Measurements from ENCODE around the gene MYH14.
"Not testable (repeated sequence)": the region's sequence is repeated elsewhere in the genome, so short reads cannot be mapped to it uniquely, and the experiment has no call there.

Gene MYH14

DNA sequence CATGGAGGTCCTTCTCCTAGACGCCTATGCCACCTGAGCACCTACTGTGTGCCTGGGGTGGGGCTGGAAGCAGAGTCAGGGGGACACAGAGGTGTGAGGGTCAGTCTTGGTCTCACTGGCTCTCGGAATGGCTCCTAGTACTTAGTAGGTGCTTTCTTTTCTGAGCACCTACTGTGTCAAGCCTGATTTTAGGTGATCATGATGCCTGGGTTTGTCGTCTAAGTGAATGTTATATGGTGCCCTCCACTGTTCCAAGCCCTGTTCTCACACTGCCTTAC lies 20.0 kb downstream of the MYH14 start:
- DNase-seq: no peak

DNA sequence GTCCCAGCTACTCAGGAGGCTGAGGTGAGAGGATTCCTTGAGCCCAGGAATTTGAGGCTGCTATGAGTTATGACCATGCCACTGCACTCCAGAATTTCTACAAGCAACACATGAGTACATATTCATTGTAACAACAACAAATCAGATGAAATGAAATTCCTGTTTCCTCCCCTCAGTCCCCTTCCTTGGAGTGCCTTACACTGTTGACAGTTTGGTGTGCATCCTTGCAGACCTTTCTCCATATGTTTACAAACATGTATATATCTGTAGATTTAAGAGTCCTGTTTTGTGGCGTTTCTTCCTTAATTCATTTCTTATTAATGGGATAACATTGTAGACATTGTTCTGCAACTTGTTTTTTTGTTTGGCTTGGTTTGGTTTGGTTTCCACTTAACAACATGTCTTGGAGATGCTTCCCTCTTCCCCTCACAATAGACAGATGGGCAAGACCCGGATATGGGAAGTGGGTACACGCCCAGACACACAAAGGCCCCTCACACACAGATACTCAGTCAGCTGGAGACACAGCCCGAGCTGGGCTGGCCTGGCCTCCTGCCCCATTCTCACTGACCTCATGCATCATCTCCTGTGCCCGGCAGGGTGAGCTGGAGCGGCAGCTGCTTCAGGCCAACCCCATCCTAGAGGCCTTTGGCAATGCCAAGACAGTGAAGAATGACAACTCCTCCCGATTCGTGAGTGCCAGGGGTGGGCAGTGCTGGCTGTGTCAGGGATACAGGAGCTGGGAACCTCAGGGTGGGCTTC lies 21.7 kb downstream of the MYH14 start:
- peak in 21 of 51 donors; percentile 2 to 53 (median 32) for DNase-seq

- DNase-seq: no peak
Observed at GRCh38 chr19:50226536-50226935, 23.1 kb downstream of the MYH14 start.

GRCh38 chr19:50228153-50228552 lies 24.7 kb downstream of the MYH14 start:
- DNase-seq: not testable (repeated sequence)

DNA sequence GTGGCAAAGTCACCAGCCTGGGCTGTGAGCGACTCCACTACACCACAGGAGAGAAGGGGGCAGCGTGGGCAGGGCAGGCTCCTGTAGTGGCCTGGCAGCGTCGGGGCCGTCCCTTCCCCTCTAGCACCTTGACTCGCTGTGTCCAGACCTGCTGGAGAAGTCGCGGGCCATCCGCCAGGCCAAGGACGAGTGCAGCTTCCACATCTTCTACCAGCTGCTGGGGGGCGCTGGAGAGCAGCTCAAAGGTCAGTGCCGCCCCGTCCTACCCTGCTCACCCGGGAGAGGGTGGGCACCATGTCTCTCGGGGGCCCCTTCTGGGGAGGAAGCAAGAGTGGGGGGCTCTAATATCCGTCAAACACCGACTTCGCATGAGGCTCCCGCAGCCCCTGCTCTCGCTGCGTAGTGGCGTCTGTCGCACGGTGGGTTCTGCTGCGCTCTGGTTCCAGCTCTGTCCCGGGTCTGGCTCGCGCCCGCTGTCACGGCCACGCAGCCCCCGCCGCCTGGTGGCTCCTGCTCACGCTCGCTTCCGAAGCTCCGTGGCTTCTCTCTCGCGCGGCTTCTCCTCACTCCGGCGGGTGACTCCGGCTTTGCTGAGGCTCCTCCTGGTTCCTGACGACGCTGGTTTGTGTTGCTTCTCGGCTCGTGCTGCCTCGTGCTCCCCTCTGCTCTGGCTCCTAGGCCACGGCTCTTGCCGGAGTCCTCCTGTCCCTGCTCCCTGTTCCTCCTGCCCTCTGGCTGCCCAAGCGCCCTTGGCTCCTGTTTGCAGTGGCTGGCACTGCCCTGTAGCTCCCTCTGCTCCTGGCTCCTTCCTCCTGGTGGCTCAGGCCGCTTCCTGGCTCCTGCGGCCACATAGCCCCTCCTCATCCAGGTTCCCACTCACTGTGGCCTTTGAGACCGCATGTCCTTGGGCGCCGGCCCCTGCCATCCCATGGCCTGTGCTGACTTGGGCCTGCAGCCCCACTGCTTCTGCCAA lies 27.2 kb downstream of the MYH14 start:
- DNase-seq: peak in 1 of 51 donors; percentile 7

DNA sequence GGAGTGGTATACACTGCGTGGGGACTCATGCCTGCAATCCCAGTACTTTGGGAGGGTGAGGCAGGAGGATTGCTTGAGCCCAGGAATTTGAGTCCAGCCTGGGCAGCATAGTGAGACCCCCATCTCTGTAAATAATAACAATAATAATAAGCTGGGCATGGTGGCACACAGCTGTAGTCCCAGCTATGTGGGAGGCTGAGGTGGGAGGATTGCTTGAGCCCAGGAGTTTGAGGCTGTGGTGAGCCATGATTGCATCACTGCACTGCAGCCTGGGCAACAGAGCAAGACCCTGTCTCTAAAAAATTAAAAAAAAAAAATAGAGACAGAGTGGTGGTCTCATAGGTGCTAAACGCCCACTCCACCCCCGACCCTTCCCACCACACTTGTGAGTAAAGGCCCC lies 28.0 kb downstream of the MYH14 start:
- not testable (repeated sequence) for DNase-seq

GRCh38 chr19:50231821-50232220 lies 28.4 kb downstream of the MYH14 start:
- no peak for DNase-seq

- DNase-seq: no peak
Observed at GRCh38 chr19:50232600-50232999, 29.2 kb downstream of the MYH14 start.

DNA sequence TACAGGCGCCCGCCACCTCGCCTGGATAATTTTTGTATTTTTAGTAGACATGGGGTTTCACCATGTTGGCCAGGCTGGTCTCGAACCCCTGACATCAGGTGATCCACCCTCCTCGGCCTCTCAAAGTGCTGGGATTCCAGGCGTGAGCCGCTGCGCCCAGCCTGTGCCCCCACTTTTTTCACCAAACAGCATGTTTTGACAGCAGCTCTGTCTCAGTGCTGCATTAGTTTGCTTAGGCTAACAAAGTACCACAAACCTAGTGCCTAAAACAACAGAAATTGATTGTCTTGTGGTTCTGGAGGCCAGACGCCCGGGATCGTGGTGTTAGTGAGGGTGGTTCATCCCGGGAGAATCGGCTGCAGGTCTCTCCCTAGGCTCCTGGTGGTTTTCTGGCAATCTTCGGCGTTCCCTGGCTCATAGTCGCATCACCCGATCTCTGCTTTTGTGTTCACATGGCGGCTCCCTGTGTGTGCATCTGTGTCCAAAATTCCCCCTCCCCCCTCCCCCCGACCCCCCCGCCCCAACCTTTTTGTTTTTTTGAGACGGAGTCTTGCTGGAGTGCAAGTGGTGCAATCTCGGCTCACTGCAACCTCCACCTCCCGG lies 30.0 kb downstream of the MYH14 start:
- peak in 1 of 51 donors; percentile 3 for DNase-seq

- DNase-seq: peak in 1 of 51 donors; percentile 11
Observed at GRCh38 chr19:50237493-50237892, 34.1 kb downstream of the MYH14 start.

- no peak for DNase-seq
Observed at GRCh38 chr19:50238043-50238442, 34.6 kb downstream of the MYH14 start.

- DNase-seq: no peak
Observed at GRCh38 chr19:50239921-50240590, 36.6 kb downstream of the MYH14 start.

DNA sequence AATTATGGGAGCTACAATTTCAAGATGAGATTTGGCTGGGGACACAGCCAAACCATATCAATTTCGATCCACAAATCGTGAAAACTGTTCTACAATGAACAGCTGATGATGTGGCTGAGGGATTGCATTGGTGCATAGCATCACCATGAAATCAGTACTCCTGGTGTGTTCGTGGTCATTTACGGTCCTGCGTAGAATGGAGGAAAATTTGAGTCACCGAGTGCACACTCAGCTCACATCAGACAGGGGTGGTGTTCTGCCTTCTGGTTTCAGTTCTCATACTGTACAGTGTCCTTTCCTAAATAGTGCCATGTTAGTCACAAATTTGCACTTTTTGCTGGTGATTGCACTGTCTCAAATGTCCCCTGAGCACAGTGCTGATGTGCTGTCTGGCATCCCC lies 39.2 kb downstream of the MYH14 start:
- no peak for DNase-seq

- DNase-seq: no peak
Observed at GRCh38 chr19:50244695-50245094, 41.3 kb downstream of the MYH14 start.

DNA sequence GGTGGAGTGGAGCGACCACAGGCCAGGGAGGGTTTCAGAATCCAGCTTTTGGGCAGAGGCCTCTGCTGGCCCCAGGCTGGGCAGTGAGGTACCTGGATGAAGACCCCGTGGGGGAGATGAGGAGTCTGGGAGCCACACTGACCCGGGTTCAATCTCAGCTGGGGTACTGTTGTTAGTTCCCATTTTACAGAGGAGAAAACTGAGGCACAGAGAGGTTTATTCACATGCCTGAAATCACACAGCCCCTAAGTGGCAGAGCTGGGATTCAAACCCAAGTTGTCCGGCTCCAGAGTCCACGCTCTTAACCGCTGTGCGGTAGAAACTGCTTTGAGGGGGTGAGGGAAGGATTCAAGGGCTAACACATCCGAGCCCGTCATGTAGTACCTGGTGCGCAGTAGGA lies 45.0 kb downstream of the MYH14 start:
- no peak for DNase-seq

- no peak for DNase-seq
Observed at GRCh38 chr19:50248826-50249225, 45.4 kb downstream of the MYH14 start.

- no peak for DNase-seq
Observed at GRCh38 chr19:50249636-50250035, 46.2 kb downstream of the MYH14 start.

DNA sequence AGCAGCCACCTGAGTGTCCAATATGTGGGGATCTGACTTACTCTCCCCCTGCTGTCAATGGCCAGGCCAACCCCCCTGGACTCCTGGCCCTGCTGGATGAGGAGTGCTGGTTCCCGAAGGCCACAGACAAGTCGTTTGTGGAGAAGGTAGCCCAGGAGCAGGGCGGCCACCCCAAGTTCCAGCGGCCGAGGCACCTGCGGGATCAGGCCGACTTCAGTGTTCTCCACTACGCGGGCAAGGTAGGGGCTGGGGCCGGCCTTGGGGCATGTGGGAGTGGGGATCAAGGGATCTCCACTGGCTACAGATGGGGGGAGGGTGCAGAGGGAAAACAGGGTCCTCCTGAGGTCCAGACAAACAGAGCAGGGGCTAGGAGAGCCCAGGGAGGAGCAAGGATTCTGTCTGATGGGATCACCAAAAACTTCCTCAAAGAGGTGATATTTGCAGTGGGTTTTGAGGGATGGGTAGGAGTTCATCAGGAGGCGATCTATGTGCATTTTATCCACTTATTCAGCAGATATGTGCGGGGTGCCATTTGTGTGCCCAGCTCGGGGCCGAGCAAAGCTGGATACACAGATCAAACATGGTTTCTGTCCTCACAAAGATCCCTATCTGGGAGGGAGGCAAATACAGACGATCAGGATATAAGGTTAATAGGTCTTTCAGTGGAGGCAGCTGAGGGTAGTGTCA lies 47.2 kb downstream of the MYH14 start:
- DNase-seq: no peak

DNA sequence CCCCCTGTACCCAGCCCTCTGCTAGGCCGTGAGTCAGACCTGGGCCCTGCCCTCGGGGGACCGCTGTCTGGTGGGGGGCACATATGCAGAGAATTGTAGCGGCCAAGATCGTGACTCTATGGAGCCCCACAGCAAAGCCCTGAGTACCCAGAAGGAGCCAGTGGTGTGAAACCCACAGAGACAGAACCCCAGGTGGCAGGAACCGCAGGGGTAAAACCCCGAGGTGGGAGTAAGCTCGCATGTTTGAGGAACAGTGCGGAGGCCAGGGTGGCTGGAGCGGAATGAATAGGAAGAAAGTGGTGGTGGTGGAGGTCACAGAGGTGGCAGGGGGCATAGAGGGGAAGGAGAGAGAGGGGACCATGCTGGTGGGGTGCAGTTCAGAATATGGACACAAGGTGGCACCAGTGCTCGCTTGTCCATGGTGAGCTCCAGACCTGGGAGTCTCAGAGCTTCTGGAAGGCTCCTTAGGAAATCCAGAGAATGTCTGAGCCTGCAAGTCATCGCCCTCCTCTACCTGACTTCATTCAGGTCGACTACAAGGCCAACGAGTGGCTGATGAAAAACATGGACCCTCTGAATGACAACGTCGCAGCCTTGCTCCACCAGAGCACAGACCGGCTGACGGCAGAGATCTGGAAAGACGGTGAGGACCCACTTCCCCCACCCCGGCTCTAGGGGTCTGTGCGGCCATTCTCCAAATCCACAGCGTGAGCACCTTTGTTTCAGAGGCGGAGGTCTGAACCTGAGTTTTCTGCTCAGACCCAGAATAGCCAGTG lies 48.9 kb downstream of the MYH14 start:
- peak in 8 of 51 donors; percentile 5 to 24 (median 14) for DNase-seq

DNA sequence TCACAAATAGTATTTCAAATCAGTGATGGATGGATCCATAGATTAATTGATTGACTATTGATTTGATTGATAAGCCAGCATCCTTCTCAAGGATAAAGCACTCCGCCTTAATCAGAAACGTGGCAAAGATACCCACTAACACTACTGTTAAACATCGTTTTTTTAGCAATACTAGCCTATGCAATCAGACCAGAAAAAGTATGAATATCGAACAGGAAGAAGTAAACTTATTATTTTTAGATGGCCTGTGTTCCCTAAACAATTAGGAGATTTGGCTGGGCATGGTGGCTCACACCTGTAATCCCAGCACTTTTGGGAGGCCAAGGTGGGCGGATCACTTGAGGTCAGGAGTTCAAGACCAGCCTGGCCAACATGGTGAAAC lies 49.5 kb downstream of the MYH14 start:
- DNase-seq: no peak

Data from hypothalamus (tissue), 51 donors.